Measurements from ENCODE around the gene KLHDC4. TPM values are rescaled to one million over a fixed set of nuclear protein-coding genes. Genes with fewer than 3 reads are reported as not detected.
A peak's percentile ranks its signal among the peaks of the same experiment; 100 is the strongest.

The KLHDC4 gene
- total and polyA plus RNA-seq, 9 of the 15 experiments (the other 6 are each of a cell fraction or from before 2014, with no cell fraction given): 1.3 to 68.1 (median 32.8) TPM

GRCh38 chr16:87806641-87807546, 41.1 kb upstream of the KLHDC4 start (continued):
- TF ChIP-seq TOE1 (IDR thresholded peaks at IDR 0.05; ENCODE audit: borderline replicate concordance) (peak; percentile 33; the same call in 1 of the 2 replicates), TOE1 (CRISPR knock-in tag; IDR thresholded peaks at IDR 0.05; ENCODE audit: borderline replicate concordance, low read depth) (no peak), NELFE (IDR thresholded peaks at IDR 0.05; ENCODE audit: insufficient read depth, insufficient read length) (no peak), ZBTB17 (CRISPR knock-in tag; IDR thresholded peaks at IDR 0.05) (peak; percentile 60; the same call in 1 of the 2 replicates), PPARD (CRISPR knock-in tag; IDR thresholded peaks at IDR 0.05) (no peak), RBFOX2 (IDR thresholded peaks at IDR 0.05; ENCODE audit: low read depth, low read length) (peak; percentile 87), TEAD2 (tag; IDR thresholded peaks at IDR 0.05) (no peak), HES1 (IDR thresholded peaks at IDR 0.05; ENCODE audit: low read depth) (no peak), ZBTB34 (CRISPR knock-in tag; IDR thresholded peaks at IDR 0.05) (no peak), GABPA (tag; conservative IDR thresholded peaks at IDR 0.05; ENCODE audit: low read depth) (peak; percentile 60), ZBED1 (IDR thresholded peaks at IDR 0.05) (no peak), SIN3B (IDR thresholded peaks at IDR 0.05; ENCODE audit: low read depth) (no peak), NFRKB (IDR thresholded peaks at IDR 0.05; ENCODE audit: low read depth) (peak; percentile 89; the same call in 1 of the 2 replicates), ZNF584 (CRISPR knock-in tag; IDR thresholded peaks at IDR 0.05; ENCODE audit: low read depth) (peak; percentile 96), MEF2A (IDR thresholded peaks at IDR 0.05; ENCODE audit: control insufficient read depth, low read depth, low read length) (no peak), ZNF24 (IDR thresholded peaks at IDR 0.05) (peak; percentile 20; the same call in 1 of the 2 replicates), ZC3H8 (IDR thresholded peaks at IDR 0.05) (no peak), ZHX1 (conservative IDR thresholded peaks at IDR 0.05; ENCODE audit: low read length) (no peak), ETV5 (CRISPR knock-in tag; IDR thresholded peaks at IDR 0.05; ENCODE audit: low read depth) (peak; percentile 84), NEUROD1 (IDR thresholded peaks at IDR 0.05; ENCODE audit: borderline replicate concordance, low read depth, low read length, partially characterized antibody) (peak; percentile 36)
